Measurements from ENCODE around the gene VAV2.
A peak's percentile ranks its signal among the peaks of the same experiment; 100 is the strongest.

VAV2 gene, protein sequence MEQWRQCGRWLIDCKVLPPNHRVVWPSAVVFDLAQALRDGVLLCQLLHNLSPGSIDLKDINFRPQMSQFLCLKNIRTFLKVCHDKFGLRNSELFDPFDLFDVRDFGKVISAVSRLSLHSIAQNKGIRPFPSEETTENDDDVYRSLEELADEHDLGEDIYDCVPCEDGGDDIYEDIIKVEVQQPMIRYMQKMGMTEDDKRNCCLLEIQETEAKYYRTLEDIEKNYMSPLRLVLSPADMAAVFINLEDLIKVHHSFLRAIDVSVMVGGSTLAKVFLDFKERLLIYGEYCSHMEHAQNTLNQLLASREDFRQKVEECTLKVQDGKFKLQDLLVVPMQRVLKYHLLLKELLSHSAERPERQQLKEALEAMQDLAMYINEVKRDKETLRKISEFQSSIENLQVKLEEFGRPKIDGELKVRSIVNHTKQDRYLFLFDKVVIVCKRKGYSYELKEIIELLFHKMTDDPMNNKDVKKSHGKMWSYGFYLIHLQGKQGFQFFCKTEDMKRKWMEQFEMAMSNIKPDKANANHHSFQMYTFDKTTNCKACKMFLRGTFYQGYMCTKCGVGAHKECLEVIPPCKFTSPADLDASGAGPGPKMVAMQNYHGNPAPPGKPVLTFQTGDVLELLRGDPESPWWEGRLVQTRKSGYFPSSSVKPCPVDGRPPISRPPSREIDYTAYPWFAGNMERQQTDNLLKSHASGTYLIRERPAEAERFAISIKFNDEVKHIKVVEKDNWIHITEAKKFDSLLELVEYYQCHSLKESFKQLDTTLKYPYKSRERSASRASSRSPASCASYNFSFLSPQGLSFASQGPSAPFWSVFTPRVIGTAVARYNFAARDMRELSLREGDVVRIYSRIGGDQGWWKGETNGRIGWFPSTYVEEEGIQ

DNA sequence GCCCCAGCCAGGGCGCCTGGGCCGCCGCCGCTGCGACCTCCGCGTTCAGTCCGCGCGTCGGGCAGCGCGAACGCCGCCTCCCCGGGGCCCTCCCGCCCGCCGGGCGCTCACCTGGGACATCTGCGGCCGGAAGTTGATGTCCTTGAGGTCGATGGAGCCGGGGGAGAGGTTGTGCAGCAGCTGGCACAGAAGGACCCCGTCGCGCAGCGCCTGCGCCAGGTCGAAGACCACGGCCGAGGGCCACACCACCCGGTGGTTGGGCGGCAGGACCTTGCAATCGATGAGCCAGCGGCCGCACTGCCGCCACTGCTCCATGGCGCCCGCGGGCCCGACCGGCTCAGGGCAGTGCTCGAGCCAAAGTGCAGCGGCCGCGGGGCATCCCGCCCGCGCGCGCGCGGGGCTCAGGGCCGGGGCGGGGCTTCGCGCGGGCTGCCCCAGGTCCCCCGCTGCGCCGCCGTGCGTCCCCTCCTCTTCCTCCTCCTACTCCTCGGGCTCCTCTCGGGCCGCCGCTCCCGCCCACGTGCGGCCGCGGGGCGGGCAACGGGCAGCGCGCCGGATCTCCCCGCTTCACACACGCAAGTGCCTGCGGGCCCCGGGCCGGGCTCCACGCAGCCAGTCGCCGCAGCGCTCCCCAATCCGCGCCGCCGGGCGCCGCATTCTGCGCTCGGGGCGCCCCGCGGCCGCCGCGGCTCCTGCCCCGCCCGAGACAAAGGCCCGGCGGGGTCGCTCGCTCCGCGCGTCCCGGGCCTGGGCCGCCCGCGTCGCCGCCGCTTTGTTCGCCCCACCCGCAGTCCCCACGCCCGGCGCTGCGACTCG lies at the start of gene VAV2:
Gene VAV2 (minus strand): TSS at position 361 of the 816 bp plus-strand sequence. CDS start 46 bp downstream, at position 315.
- DNase-seq (ENCODE audit: low spot score), result peak; percentile 68

DNA sequence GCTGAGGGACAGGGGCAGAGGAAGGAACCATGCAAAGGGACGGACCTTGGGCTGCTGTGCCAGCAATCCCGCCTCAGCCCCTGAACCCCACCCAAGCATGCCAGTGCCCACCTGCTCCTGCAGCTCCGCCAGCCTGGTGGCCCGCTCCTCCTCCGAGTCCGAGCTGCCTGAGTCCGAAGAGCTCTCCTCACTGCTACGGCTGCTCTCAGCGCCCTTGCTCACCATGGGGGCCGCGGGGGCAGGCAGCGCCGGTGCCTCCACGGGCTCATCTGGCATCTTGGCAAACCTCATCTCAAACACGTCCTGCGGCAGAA lies 49.5 kb upstream of the VAV2 start:
- DNase-seq (ENCODE audit: low spot score) (no peak), FAIRE-seq (no peak)

More for the DNA sequence above, at the start of gene VAV2:
- no peak for FAIRE-seq

DNA sequence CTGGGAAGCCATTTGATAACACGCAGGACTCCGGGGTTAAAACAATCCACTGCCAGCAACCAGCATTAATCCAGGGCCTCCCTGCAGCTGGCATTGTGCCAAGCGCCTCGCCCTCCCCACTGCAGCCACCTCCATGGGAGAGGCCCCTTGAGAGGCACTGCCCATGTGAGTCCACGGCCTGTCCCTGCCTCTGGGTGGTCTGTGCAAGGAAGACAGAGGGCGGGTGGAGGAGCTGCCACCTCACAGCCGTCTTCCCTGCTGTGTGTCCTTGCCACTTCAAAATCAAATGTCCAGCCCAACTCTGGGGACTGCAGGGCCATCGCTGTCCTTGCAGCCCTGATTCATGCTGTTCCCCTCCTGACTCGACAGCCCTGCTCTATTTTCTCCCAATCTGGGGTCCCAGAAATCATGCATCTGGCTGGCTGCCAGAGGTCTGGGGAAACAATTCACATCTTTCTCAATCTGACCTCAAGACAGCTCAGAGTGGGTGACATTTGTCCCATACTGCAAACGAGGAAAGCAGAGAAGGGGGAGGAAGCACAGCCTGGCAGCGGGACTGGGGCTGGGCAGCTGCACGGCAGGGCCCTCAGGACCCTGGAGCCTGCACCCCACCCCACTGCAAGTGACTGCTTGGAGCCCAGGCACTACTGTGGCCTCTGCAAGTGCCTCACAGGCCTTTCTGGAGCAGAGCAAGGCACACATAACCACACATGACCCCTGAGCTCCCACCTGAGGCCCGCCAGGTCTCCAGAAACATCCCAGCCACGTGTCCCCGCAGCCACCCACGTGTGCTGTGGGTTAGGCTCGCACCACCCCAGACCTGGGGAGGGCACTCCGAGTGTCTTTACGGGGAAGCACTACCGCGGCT lies 48.9 kb upstream of the VAV2 start:
- no peak for DNase-seq (ENCODE audit: low spot score)
- FAIRE-seq, result no peak

DNA sequence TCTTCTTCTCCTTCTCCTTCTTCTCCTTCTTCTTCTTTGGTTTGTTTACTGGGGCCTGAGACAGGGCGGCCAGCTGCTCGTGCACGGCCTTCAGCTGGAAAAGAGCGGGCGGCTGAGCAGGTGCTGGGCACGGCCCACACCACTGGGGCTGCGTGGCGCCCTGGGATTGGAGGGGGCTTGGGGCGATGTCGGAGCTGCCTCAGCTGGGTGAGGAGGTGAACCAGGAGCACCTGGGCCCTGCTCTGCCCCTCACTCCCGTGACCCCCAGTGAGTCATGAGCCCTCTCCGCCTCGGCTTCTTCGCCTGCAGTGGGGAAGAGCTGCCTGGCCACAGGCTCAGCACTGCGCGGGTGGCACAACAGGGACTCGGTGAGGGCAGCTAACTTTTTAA lies 48.0 kb upstream of the VAV2 start:
- DNase-seq (ENCODE audit: low spot score), result no peak
- no peak for FAIRE-seq

DNA sequence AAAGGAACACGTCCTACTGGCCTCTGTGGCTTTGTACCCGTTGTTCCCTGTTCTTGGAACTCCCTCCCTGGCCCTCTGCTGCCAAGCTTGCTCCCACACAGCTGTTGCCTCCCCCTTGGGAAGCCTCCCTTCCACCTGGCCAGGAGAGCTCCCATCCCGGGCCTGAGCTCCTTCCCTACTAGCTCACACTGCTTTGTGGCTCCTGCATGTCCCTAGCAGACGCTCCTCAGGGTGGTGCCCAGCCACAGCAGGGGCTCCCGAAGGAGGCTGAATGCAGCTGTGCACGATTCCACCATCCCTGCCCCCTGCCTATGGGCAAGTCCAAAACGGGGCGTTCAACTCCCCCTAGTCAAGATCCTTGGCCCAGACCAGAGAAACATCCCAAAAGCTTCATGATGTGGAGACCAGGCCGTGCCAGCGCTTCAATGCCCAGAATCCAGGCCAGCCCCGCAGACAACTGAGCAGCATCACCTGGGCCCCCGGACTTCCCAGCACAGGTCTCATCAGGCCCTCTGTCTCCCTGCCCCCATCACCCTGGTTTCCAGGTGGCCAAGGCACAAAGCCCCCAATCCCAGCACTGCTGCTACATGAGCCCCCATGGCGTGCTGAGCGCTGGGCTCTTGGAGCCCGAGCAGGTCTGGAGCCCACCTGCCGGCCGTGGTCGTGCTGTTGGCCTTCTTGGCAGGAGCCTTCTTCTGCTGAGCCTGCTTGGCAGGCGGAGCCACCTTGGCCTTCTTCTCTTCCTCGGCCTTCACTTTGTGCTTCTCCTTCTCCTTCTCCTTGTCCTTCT lies 47.5 kb upstream of the VAV2 start:
- FAIRE-seq (no peak), DNase-seq (ENCODE audit: low spot score) (no peak)

DNA sequence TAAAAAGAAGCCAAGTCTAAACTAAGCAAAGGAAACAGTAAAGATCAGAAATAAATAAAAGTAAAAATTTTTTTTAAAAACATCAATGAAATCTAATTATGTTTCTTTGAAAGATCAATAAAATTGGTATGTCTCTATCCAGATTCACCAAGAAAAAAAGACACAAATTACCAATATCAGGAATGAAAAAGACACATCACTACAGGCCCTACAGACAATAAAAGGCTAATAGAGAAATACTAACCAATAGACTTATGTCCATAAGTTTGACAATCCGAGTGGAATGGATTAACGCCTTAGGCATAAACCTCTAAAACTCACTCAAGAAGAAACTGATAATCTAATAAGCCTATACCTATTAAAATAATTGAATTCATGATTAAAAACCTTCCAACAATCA lies 45.5 kb upstream of the VAV2 start:
- FAIRE-seq, result no peak

DNA sequence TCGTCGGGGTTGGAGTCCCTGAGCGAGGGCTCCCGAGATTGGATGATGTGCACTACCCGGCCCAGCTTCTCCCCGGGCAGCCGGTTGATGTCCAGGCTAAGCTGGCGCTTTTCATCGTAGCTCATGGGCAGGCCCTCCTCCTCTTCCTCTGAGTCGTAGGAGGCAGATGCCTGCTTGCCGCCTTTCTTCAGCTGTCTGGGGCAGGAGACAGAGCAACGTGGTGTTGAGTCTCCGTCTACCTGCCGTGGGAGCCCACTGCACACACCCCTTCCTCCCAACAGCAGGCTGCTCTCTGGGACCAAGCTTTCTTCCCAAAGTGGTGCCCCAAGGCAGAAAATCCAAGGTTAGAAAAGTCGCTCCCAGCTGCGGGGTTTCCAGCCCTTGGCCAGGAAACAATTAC lies 44.0 kb upstream of the VAV2 start:
- no peak for FAIRE-seq

More for the DNA sequence above, 45.5 kb upstream of the VAV2 start:
- DNase-seq (ENCODE audit: low spot score), result no peak

DNA sequence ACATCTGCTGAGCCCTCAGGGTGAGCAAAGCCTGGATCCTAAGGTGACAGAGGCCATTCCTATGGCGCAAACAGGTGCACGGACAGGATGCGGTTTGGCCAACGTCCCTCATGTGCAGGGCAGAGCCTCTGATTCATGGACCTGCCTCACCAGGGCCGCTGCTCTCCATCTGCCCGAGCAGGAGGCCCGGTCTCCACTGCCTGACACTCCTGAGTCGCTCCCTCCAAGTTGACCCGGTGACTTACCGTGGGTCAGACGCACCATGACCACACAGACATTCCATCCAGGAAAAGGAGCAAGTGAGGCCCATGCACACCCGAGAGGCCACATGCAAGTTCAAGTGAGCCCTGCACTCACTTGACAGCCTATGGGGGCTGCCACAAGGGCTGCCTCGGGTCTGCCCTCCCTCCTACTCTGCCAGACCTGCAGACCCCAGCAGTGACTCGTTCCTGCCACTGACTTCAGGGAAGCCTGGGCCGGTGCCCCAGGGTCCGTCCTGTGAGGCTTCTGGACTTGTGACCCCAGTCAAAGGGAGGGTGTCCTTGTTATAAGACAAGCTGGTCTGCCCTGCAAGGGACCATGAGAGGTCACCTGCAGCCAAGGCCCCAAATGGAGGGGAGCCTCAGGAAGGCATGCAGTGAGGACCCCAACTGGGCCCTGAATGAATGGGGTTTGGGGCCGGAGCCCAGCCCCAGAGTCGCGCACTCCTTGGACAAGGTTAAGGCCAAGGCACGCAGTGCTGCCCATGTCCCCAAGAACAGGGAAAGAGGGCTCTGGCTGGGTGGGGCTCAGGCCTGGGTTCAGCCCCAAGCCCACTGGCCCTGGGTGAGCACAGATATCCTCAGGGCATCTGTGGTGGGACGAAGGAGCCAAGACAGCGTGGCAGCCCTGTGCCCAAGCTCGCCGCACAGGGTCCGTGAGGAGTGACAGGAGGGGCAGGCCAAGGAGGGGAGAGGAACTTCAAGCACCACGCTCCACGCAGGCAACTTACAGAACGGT lies 43.2 kb upstream of the VAV2 start:
- DNase-seq (ENCODE audit: low spot score) (no peak), FAIRE-seq (no peak)

More for the DNA sequence above, 44.0 kb upstream of the VAV2 start:
- no peak for DNase-seq (ENCODE audit: low spot score)

DNA sequence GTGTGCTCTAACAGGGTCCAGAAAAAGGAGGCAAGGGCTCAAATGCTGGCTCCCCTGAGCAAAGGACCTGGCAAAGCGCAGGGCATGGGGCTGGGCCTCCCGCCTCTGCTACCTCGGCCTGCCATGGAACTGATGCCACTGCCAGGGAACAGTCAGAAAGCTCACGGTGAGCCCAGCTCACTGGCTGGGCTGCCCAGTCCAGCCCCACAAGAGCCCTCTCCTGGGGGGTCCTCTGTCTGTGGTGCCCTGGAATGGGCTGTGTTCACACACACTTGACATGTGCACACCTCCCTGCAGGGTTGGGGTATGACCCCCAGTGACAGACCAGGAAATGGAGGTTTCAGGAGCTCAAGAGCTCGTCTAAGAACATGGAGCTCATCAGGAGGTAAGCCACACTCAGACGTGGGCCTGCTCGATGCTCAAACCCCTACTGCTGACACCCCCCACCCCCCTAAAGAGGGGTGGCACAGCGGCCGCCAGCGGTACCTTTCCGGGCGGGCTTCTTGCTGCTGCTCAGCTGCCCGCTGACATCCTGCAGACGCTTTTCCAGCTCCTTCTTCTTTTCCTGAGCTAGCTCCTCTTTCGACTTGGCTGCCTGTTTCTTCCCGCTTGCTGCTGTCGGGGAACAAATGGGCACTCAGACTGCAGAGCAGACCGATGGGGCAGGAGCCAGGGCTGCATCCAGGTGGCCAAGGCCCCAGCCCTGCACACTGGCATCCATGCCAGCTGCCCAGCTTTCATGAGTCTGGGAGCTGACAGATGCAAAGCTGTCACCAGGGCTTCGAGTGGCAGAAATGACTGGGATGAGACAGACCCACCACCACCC lies 42.3 kb upstream of the VAV2 start:
- no peak for DNase-seq (ENCODE audit: low spot score)
- no peak for FAIRE-seq

DNA sequence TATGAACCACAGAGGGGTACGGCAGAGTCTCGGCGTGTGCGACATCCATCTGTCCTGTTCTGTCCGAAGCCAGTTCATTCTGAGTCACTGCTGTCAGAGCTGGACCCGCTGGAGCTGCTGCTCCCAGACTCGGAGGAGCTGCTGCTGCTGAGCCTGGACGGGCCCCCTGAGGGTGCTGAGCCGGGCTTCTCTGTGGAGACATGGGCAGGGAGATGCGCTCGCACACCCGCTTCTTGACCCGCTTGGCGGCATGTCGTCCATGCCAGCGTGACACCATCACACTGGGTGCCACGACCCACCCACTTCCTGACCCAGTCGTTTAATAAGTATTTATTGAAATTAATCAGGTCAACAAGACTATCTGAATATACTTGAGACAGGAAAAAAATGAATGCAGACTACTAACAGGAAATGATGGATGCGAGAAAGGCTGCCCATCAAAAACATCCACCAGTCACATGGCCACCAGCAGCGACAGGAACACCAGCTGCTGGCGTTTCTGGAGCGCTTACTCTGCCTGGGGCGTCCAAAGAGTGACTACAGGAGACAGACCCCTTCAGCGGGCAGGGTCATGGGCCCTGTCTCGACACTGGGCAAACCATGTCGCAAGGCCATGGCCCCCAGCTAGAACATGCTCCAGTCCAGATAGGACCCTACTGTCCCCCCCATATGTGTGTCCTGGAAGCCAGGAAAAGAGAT lies 41.5 kb upstream of the VAV2 start:
- FAIRE-seq, result no peak

DNA sequence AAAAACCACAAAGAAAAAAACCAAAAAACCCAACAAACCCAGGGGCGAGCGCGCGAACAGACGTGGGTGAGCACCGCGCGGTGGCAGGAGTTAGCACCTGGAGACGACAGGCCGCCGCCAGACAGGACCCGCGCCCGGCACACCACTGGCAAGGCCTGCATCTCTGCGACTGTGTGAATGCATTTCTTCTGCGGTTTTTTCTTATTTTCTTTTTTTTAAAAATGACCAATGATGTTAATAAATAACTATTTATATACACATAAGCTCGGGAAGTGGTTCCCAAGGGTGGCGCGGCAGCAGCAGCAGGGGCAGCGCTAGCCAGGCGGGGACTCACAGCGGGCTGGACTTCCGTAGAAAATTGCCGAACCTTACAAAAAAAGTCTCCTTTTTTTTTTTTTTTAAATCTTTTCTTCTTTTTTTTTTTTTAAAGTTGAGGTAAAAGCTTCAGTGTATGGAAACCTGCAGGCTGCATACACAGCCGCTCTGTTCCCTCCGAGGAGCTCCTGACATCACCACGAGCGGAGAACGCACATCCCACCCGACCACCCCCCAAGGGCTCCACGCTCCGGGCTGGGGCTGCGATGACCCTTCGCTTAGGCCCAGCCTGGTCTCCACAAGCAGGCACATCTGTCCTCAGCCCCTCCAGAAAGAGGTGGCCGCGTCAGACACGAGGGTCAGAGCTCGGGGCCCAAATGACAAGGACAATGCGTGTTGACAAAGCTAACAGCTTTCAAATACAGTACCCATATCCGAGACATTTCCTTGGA lies 40.5 kb upstream of the VAV2 start:
- FAIRE-seq, result no peak
- DNase-seq (ENCODE audit: low spot score), result no peak

More for the DNA sequence above, 41.5 kb upstream of the VAV2 start:
- DNase-seq (ENCODE audit: low spot score), result no peak

DNA sequence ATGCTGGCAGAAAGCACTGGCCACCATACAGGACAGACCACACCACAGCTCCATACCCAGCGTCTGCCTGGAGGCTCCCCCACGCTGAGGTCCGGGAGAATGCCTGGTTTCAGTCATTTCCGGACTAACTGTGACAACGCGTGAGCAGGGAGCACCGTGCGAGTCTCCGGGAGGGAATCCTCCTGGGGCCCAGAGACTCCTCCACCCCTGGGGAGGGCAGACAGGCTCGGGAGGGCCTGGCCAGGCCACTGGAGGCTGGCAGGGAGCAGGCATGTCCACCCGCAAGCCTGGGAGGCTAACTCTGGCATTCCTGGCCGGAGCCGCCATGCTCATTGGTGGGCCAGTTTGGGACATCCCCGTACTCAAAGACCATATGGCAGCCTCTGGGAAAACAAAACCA lies 39.7 kb upstream of the VAV2 start:
- no peak for FAIRE-seq
- DNase-seq (ENCODE audit: low spot score), result no peak

DNA sequence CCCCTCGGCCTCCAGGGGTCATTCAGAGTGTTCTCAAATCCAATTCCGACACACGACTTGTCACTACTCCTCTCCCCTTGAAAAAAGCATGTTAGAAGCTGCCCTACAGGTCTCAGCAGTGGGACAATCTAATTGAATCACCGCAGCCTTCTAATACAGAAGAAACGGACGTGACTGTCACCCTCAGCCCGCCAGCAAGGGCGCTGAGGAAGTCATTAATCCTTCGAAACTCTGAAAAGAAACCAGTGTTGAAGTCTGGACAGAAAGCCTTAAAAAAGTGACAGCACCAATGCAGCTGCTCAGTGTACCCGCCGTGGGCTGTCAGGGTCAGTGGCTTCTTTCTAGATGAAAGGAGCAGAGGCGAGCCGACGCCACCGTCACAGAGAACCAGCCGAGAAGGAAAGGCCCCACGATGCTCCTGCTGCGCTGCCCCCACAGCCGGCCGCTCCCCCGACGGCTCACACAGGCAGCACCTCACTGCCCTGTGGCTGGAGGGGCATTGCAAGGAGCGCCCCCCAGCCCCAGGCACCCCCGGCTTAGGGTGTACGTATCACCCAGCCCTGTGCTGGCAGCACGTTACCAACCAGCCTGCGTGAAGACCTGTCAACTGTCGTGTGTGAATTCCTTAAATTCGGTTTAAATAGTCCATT lies 38.8 kb upstream of the VAV2 start:
- DNase-seq (ENCODE audit: low spot score), result no peak
- no peak for FAIRE-seq

DNA sequence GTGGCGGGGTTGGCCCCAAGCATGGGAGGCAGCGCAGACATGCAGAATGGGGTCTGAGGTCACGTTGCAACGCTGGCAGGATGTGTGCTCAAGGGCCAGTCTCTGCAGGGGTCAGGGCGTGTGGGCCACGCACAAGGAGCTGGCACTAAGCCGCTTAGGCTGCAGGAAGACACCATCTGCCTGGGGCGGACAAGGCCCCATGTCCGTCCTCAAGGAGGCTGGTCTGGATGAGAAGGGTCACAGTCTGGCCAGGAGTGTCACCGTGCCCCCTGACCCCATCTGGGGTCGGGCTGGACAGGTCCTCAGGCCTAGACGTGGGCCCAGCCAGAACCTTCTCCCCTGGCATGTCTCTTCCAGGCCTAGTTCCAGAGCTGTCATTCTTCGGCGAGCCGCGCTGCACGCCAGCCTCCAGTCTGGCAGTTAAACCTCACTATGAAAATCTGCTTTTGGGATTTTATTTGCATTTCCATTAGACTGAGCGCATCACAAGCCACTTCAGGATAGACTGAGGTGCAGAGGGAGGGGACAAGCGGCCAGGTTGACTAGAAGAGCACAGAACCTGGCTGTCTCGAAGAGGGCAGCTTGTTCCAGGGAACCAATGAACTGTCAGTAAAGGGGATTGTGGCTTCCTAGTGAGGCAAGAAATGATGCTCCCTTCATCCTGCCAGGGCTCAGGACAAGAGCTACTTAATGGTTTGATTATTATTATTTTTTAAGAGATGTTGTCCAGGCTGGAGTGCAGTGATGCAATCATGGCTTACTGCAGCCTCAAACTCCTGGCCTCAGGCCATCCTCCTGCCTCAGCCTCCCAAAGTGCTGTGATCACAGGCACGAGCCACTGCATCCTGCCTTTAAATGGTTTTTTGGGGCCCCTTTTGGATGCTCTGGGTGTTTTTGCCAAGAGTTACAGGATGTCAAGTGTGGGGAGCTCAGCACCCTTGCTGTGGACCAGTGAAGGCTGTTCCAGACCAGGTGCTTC lies 37.4 kb upstream of the VAV2 start:
- FAIRE-seq (no peak), DNase-seq (ENCODE audit: low spot score) (no peak)
